Erythroblast (primary cell): ENCODE data around the gene RORC.

ENCODE experiments used
- GATA1 ChIP-seq: IDR thresholded peaks from 2 replicates; pipeline ENCODE4 v1.6.1; 2011; ENCODE audit warnings: low read depth, mild to moderate bottlenecking, control low read depth, low read length, moderate library complexity
- POLR2A ChIP-seq: IDR thresholded peaks from 2 replicates; pipeline ENCODE4 v1.6.1; 2011; ENCODE audit warnings: mild to moderate bottlenecking, low read length

- no peak for TF ChIP-seq POLR2A
- no peak for TF ChIP-seq GATA1
Observed at GRCh38 chr1:151855933-151856332, 24.3 kb upstream of the RORC start.
